ENCODE measurements around the gene HNRNPLL.
"Not testable (repeated sequence)": the region's sequence is repeated elsewhere in the genome, so short reads cannot be mapped to it uniquely, and the experiment has no call there.

HNRNPLL gene

GRCh38 chr2:38617301-38617700, 14.6 kb upstream of the HNRNPLL start:
- H3K27me3 ChIP-seq (ENCODE audit: insufficient read depth, low read length): no peaks in the 10 kb centered on the region
- 97% methylated on average over 3 of the region's 3 CpGs for WGBS
- H3K36me3 ChIP-seq (ENCODE audit: insufficient read depth, low read length): no peaks in the 10 kb centered on the region
- H3K27ac ChIP-seq (ENCODE audit: low read depth, low read length): no peak overlapping the region
- H3K4me3 ChIP-seq (ENCODE audit: low read length): no peak overlapping the region
- H3K9me3 ChIP-seq (ENCODE audit: insufficient read depth, low read depth, low read length): 0 out of 2 replicates have a peak, but pooled peaks cover 2% of the 10 kb centered on the region
- H3K9ac ChIP-seq (ENCODE audit: low read depth, low read length): no peak overlapping the region
- H3K4me1 ChIP-seq (ENCODE audit: insufficient read depth, low read length): peaks cover 8% of the 10 kb centered on the region

- Histone ChIP-seq H3K27me3 (ENCODE audit: insufficient read depth, low read length) (no peaks in the 10 kb centered on the region), H3K4me1 (ENCODE audit: insufficient read depth, low read length) (peaks cover 8% of the 10 kb centered on the region), H3K4me3 (ENCODE audit: low read length) (no peak overlapping the region), H3K36me3 (ENCODE audit: insufficient read depth, low read length) (no peaks in the 10 kb centered on the region), H3K27ac (ENCODE audit: low read depth, low read length) (no peak overlapping the region), H3K9ac (ENCODE audit: low read depth, low read length) (no peak overlapping the region), H3K9me3 (ENCODE audit: insufficient read depth, low read depth, low read length) (no peaks in the 10 kb centered on the region)
- WGBS: no CpG with 5 or more reads among the region's 1 CpG
These were observed 12.5 kb upstream of the HNRNPLL start for GRCh38 chr2:38615237-38615636.

GRCh38 chr2:38613849-38614213, 11.1 kb upstream of the HNRNPLL start:
- H3K27ac ChIP-seq (ENCODE audit: low read depth, low read length): no peak overlapping the region
- H3K4me1 ChIP-seq (ENCODE audit: insufficient read depth, low read length): peaks cover 8% of the 10 kb centered on the region
- no peaks in the 10 kb centered on the region for H3K27me3 ChIP-seq (ENCODE audit: insufficient read depth, low read length)
- H3K36me3 ChIP-seq (ENCODE audit: insufficient read depth, low read length): no peaks in the 10 kb centered on the region
- no peaks in the 10 kb centered on the region for H3K9me3 ChIP-seq (ENCODE audit: insufficient read depth, low read depth, low read length)
- H3K4me3 ChIP-seq (ENCODE audit: low read length): no peak overlapping the region
- 72% methylated on average over 3 of the region's 3 CpGs for WGBS
- no peak overlapping the region for H3K9ac ChIP-seq (ENCODE audit: low read depth, low read length)

GRCh38 chr2:38613126-38613848, 10.6 kb upstream of the HNRNPLL start:
- Histone ChIP-seq H3K4me3 (ENCODE audit: low read length) (no peak overlapping the region), H3K4me1 (ENCODE audit: insufficient read depth, low read length) (peaks cover 8% of the 10 kb centered on the region), H3K27me3 (ENCODE audit: insufficient read depth, low read length) (no peaks in the 10 kb centered on the region), H3K9me3 (ENCODE audit: insufficient read depth, low read depth, low read length) (no peaks in the 10 kb centered on the region), H3K9ac (ENCODE audit: low read depth, low read length) (no peak overlapping the region), H3K36me3 (ENCODE audit: insufficient read depth, low read length) (no peaks in the 10 kb centered on the region), H3K27ac (ENCODE audit: low read depth, low read length) (no peak overlapping the region)
- WGBS: 71% methylated on average over 8 of the region's 10 CpGs

GRCh38 chr2:38610851-38611801, 8.4 kb upstream of the HNRNPLL start:
- Histone ChIP-seq H3K4me1 (ENCODE audit: insufficient read depth, low read length) (peaks cover 8% of the 10 kb centered on the region), H3K27ac (ENCODE audit: low read depth, low read length) (no peak overlapping the region), H3K36me3 (ENCODE audit: insufficient read depth, low read length) (no peaks in the 10 kb centered on the region), H3K4me3 (ENCODE audit: low read length) (no peak overlapping the region), H3K9me3 (ENCODE audit: insufficient read depth, low read depth, low read length) (no peaks in the 10 kb centered on the region), H3K27me3 (ENCODE audit: insufficient read depth, low read length) (no peaks in the 10 kb centered on the region), H3K9ac (ENCODE audit: low read depth, low read length) (no peak overlapping the region)
- WGBS: 91% methylated on average over 7 of the region's 8 CpGs

GRCh38 chr2:38609246-38609645, 6.5 kb upstream of the HNRNPLL start:
- H3K36me3 ChIP-seq (ENCODE audit: insufficient read depth, low read length); H3K4me3 ChIP-seq (ENCODE audit: low read length); H3K9ac ChIP-seq (ENCODE audit: low read depth, low read length); H3K27me3 ChIP-seq (ENCODE audit: insufficient read depth, low read length); H3K4me1 ChIP-seq (ENCODE audit: insufficient read depth, low read length); H3K9me3 ChIP-seq (ENCODE audit: insufficient read depth, low read depth, low read length); H3K27ac ChIP-seq (ENCODE audit: low read depth, low read length): not testable (repeated sequence)
- 88% methylated on average over 2 of the region's 2 CpGs for WGBS

- H3K4me3 ChIP-seq (ENCODE audit: low read length): no peak overlapping the region
- H3K9ac ChIP-seq (ENCODE audit: low read depth, low read length): no peak overlapping the region
- no peaks in the 10 kb centered on the region for H3K9me3 ChIP-seq (ENCODE audit: insufficient read depth, low read depth, low read length)
- no peaks in the 10 kb centered on the region for H3K27me3 ChIP-seq (ENCODE audit: insufficient read depth, low read length)
- no peaks in the 10 kb centered on the region for H3K36me3 ChIP-seq (ENCODE audit: insufficient read depth, low read length)
- H3K27ac ChIP-seq (ENCODE audit: low read depth, low read length): no peak overlapping the region
- H3K4me1 ChIP-seq (ENCODE audit: insufficient read depth, low read length): peaks cover 5% of the 10 kb centered on the region
- 96% methylated on average over 1 of the region's 2 CpGs for WGBS
These were observed 6.0 kb upstream of the HNRNPLL start for GRCh38 chr2:38608755-38609154.

GRCh38 chr2:38605298-38605830, 2.6 kb upstream of the HNRNPLL start:
- Histone ChIP-seq H3K4me1 (ENCODE audit: insufficient read depth, low read length) (peaks cover 5% of the 10 kb centered on the region; the same call in 1 of the 2 replicates), H3K27me3 (ENCODE audit: insufficient read depth, low read length) (no peaks in the 10 kb centered on the region), H3K36me3 (ENCODE audit: insufficient read depth, low read length) (no peaks in the 10 kb centered on the region), H3K9ac (ENCODE audit: low read depth, low read length) (no peak overlapping the region), H3K9me3 (ENCODE audit: insufficient read depth, low read depth, low read length) (no peaks in the 10 kb centered on the region), H3K27ac (ENCODE audit: low read depth, low read length) (no peak overlapping the region), H3K4me3 (ENCODE audit: low read length) (no peak overlapping the region)
- WGBS: 87% methylated on average over 4 of the region's 4 CpGs

GRCh38 chr2:38603402-38604290, 918 bp upstream of the HNRNPLL start:
- Histone ChIP-seq H3K4me3 (ENCODE audit: low read length) (peak overlapping the region; percentile 77), H3K4me1 (ENCODE audit: insufficient read depth, low read length) (peaks cover 23% of the 10 kb centered on the region), H3K27me3 (ENCODE audit: insufficient read depth, low read length) (no peaks in the 10 kb centered on the region), H3K36me3 (ENCODE audit: insufficient read depth, low read length) (no peaks in the 10 kb centered on the region), H3K27ac (ENCODE audit: low read depth, low read length) (peak overlapping the region; percentile 63; the same call in 1 of the 2 replicates), H3K9me3 (ENCODE audit: insufficient read depth, low read depth, low read length) (no peaks in the 10 kb centered on the region), H3K9ac (ENCODE audit: low read depth, low read length) (peak overlapping the region; percentile 62)
- WGBS: 19% methylated on average over 23 of the region's 23 CpGs

GRCh38 chr2:38602136-38602731, 494 bp downstream of the HNRNPLL start:
- Histone ChIP-seq H3K27ac (ENCODE audit: low read depth, low read length) (peak overlapping the region; percentile 98), H3K36me3 (ENCODE audit: insufficient read depth, low read length) (no peaks in the 10 kb centered on the region; the same call in 1 of the 2 replicates), H3K9ac (ENCODE audit: low read depth, low read length) (peak overlapping the region; percentile 95), H3K4me1 (ENCODE audit: insufficient read depth, low read length) (peaks cover 32% of the 10 kb centered on the region), H3K4me3 (ENCODE audit: low read length) (peak overlapping the region; percentile 77), H3K27me3 (ENCODE audit: insufficient read depth, low read length) (no peaks in the 10 kb centered on the region), H3K9me3 (ENCODE audit: insufficient read depth, low read depth, low read length) (no peaks in the 10 kb centered on the region)
- under 1% methylated on average over 74 of the region's 74 CpGs for WGBS
